Smooth muscle cell of the brain vasculature (primary cell): ENCODE results near the gene CABP7.

Experiments used
- DNase-seq: peaks from one replicate; pipeline ENCODE4 v3.0.0-alpha.2; 2012; ENCODE audit warnings: low read depth, low spot score

The CABP7 gene

DNA sequence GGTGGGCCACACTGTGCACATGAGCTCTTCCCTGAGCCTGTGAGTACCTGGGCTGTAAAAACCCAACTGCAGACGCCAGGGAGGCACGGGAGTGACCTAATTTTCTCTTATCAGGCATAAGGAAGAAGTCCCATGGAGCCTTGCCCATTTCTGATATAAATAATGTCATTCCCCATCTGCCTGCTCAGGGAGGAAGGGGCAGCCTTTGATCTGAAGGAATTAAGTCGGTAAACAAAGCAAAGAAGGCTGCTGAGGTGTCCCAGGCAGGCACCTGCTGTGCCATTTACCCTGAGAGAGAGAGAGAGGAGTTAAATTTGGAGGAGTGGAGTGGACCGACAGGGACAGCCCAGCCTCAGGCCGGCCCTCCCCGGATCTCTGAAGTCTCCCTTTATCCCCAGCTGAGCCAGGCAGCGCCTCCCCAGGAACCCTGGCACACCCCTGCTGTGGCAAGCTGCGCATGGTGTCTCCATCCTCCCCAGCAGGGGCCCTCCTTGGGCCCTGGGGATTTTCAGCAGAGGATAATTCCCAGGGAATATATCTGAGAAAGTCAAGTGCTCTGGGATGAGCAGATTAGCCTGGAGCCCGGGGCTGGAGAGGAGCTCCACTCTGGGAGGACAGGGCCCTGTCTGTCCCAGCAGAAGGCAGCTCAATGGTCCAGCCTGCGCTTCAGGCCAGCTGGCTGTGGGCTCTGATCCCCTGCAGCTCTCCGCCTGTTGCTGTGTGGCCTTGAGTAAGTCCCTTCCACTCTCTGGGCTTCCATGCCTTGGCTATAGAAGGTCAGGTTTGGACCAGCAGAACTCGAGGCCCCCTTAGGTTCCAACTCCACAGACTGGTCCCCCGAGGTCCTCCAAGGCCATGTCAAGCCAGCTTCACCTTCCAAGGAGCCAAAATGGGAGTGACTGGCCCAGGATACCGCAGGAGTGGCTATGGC is 17.5 kb upstream of the CABP7 start:
- DNase-seq: no peak

GRCh38 chr22:29702931-29703501 is 16.8 kb upstream of the CABP7 start:
- no peak for DNase-seq

- DNase-seq: no peak
These were observed 16.1 kb upstream of the CABP7 start for GRCh38 chr22:29703569-29704195.

GRCh38 chr22:29704528-29705285 is 15.1 kb upstream of the CABP7 start:
- no peak for DNase-seq

DNA sequence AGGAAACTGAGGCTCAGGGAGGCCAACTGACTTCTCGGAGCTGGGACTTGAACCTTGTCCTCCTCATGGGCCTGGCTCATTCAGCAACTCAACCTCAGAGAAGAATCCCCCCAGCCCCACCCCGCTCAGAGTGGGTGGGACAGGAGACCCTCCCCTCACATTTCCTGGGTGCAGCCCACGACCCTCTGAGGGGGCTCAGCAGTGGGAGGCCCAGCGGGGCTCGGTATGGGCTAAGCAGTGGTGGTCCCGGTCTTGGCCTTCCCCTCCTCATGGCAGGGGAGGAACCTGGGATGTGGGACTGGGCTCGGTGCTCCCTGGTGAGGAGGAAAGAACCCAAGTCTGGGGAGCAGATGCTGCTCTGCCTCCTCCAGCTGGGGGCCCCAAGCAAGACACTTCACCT is 14.2 kb upstream of the CABP7 start:
- DNase-seq: no peak

GRCh38 chr22:29706486-29706885 is 13.3 kb upstream of the CABP7 start:
- DNase-seq: no peak

GRCh38 chr22:29707010-29707409 is 12.8 kb upstream of the CABP7 start:
- DNase-seq: no peak

DNA sequence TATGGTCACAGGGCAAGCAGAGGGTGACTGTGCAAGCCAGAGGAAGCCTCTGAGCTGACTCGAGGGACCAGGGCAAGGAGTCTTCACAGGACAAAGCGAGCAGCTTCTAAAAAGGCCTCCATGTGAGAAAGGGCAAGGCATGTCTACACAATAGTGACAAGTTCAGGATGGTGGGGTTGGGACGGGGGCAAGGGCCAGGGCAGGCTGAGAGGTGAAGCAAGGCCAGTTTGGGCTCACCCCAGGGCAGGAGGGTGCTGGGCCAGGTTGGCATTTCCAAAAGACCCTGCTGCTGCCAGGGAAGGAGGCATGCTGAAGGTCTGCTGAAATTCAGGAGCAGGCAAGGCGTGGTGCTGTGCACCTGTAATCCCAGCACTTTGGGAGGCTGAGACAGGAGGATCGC is 12.3 kb upstream of the CABP7 start:
- DNase-seq: no peak

DNA sequence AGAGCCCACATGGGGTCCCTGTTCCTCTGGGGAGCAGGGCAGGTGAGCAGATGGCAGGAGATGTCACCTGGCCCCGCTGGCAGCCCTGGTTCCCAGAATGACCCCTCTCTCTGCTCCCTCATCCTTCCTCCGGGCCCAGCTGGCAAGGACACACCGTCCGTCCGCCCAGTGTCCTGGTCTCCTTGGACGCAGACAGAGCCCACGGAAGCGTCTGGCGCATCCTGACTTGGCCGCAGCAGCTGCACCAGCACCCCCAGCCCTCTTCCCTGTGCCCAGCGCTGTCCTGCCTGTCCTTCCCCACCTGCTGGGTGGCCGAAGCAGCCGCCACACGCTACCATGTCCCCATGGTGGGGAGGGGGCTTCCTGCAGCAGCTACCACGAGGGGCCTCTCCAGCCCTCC is 9.6 kb upstream of the CABP7 start:
- DNase-seq: no peak

DNA sequence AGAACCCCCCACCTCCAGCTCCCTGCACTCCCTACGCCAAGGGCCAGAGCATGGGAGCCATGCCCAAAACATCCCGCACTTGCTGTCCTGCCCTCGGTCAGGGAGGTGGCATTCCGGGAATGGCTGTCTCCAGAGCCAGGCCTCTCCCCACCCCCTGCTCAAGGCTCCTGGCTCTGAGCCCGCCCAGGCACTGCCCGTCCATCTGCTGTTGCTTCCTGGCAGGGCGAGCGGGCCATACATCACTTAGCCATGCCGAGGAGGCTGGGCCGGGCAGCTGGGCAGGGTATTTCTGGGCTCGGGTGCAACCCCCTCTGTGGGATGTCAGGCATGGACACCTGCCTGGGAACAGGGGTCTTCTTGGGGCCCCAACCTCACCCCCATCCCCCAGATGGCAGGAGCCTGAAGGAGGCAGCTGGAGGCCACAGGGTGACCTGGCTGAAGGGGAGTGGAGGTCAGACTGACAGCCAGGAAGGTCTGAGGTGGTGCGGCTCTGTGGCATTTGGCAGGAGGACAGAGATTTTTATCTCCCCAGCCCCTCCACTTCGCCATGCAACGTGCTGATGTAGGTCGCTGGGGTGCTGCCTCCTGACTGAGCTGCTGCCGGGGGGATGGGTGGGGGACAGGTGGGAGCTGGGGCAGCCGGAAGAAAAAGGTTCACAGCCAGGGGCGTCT is 8.7 kb upstream of the CABP7 start:
- no peak for DNase-seq

GRCh38 chr22:29712119-29712518 is 7.7 kb upstream of the CABP7 start:
- no peak for DNase-seq

- no peak for DNase-seq
These were observed 6.6 kb upstream of the CABP7 start for GRCh38 chr22:29713156-29713727.

GRCh38 chr22:29715240-29715639 is 4.6 kb upstream of the CABP7 start:
- no peak for DNase-seq

DNA sequence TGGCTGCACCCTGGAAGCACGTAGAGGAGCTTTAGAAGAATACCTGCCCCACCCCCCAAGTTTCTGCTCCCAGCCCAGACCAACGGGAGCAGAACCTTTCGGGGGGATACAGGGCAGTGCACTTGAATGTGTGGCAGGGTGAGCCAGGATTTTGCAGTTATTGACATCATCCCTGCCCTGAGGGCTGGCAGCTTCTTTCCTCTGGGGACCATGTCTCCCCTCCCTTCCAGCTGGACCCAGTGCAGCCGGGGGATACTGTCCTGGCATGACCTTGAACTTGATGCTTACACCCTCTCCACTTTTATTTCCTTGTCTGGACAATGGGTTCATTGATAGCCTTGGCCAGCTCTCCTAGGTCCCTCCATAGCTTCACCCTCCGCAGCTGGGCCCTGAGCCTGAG is 4.1 kb upstream of the CABP7 start:
- no peak for DNase-seq

DNA sequence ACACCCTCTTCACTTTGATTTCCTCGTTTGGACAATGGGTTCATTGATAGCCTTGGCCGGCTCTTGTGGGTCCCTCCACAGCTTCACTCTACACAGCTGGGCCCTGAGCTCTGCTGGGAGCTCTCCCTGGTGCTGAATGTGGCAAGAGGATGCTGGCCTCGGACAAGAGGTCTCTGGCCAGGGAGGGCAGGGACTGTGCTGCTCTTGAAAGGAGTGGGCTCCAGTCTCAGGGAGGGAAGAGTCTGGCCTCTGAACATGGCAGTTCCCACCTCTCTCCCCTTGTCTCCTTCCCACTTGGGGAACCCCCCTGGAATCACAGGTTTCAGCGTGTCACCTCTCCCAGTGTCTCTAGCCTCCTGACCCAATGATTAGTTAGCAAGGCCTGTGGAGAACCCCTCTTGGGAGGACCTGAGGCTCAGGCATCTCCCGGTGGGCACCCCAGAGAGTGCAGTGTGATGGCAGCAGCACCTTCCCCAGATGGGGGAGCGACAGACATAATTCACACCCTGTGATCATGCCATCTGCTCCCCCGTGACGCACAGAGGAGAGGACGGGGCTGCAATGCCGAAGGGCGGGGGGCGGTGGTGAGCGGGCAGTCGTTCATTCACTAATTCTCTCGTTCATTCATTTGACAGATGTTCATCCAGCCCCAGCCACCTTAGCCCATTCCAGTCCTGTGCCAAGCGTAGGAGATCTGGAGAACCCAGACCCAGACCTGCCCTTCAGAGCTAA is 2.8 kb upstream of the CABP7 start:
- peak; percentile 50 for DNase-seq

DNA sequence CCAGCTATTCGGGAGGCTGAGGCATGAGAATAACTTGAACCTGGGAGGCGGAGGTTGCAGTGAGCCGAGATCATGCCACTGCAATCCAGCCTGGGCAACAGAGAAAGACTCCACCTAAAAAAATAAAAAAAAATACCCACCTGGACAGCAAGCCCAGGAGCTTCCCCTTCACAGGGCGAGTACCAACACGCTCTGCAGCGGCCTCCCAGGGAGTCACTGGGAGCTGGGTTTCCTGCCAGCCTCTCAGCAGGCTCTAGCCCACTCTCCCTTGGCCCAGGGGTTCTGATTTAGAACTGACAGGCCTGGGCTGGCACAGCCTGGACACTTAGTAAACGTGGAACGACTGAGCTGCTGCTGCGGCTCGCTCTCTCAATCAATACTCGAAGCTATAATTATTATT is 2.0 kb upstream of the CABP7 start:
- DNase-seq: no peak

- no peak for DNase-seq
These were observed 579 bp upstream of the CABP7 start for GRCh38 chr22:29718949-29719898.

DNA sequence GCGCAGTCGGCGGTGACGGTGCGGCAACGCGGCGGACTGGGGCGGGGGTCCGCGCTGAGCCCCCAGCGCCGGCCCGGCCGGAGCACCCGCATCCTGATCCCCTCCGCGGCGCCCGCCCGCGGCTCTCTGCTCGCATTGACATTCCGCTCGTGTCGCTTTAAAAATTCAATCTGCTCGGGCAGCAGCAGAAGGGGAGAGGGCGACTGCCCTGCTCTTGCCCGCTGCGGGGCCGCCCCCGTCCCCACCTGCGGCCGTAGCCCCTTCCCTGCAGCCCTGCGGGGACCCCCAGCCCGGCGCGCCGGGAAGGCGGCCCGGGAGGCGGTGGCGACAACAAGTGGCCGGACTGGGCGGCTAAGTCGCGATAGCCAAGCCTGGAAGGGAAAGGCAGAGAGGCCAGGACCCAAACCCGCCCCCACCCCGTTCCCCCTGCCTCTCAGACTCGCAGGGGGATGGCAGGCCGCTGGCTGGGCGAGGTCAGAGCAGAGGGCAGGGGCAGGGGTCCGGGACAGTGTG is 1.1 kb downstream of the CABP7 start:
- no peak for DNase-seq

- no peak for DNase-seq
These were observed 2.3 kb downstream of the CABP7 start for GRCh38 chr22:29722151-29722550.
